HG03558 (cell line): ENCODE data around the gene UQCRQ.

Source experiments
- ATAC-seq: cut with Tn5 transposase; IDR thresholded peaks from one replicate; pipeline ENCODE4 v1.9.1; 2021; ENCODE audit warnings: moderate number of reproducible peaks; ENCODE audit not compliant: unreplicated experiment; ENCODE audit errors: extremely low read depth

Gene UQCRQ

DNA sequence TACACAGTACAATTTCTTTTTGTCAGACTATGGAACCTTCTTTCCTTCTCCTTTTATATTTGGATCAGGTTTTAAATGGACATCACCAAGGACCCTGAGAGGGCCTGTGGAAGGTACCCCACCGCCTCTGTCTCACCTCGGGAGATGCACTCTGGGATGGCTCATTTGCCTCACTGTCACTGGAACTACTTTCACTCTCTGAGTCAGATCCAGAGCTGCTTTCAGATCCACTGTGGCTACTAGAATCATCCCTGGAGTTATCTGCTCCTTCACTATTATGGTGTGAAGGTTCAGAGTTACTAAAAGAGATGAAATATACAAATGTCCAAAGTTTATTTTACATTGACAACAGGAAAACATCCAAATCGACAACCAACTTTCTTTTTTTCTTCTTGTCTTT lies 31.7 kb downstream of the UQCRQ start:
- ATAC-seq: no peak

DNA sequence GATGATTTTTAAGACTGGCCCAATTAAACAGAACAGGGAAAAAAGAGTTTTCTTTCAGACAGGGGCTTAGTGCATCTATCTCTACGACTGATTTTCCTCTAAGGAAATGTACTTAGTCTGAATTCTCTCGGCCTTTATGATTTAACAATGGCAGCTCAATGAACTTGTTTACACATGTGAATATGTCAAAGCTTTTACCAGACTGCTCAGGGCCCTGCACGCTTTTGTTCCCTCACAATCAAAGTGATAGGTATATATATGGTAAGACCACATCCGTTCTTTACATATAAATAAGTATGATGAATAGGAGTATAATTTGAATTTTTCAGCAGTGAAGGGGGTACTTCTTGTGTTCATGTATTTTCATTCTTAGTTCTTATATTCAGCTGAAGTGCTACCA lies 34.6 kb downstream of the UQCRQ start:
- no peak for ATAC-seq

DNA sequence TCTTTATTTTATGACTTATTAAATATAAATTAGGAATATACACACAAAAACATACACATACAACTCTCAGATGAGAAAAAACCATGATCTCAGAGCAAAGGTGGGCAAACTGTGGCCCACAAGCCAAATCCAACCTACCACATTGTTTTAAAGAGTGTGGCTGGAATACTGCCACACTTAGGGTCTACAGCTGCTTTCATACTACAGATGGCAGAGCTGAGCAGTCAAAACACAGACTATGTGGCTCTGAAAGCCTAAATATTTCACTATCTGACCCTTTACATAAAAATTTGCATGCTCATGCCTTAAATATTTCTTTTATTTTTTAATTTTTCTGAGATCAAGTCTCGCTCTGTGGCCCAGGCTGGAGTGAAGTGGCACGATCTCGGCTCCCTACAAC lies 35.3 kb downstream of the UQCRQ start:
- ATAC-seq: no peak

GRCh38 chr5:132905938-132906337 lies 39.5 kb downstream of the UQCRQ start:
- no peak for ATAC-seq

GRCh38 chr5:132907161-132907560 lies 40.7 kb downstream of the UQCRQ start:
- ATAC-seq: no peak

DNA sequence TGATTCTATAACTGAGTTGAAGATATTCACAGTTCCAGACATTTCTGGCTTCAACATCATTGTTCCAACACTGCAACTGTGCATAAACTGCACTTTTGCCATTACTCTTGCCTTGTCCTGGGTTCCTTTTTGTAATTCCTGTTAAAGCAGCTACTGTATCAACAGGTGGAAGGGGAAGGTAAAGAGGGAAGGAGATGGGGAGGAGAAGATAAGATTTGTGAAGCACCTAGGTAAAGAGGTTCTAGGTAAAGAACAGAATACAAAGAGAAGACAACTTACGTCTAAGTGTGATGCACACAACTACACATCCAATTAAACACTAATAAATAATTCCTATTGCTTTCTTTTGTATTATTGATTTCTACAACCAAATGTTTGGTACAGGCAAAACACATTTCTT lies 43.3 kb downstream of the UQCRQ start:
- no peak for ATAC-seq

- ATAC-seq: no peak
Measured at GRCh38 chr5:132915681-132916080, 49.2 kb downstream of the UQCRQ start.

GRCh38 chr5:132916086-132916485 lies 49.6 kb downstream of the UQCRQ start:
- ATAC-seq: no peak
